Measurements from ENCODE around the gene PARP8. TPM values are rescaled to one million over a fixed set of nuclear protein-coding genes. Genes with fewer than 3 reads are reported as not detected.

PARP8 gene
- total RNA-seq, 1 experiment from 2014 or later = 23.2 TPM

- no peak for TF ChIP-seq ATF6 (CRISPR knock-in tag; IDR thresholded peaks at IDR 0.05)
- TF ChIP-seq STAT6 (CRISPR knock-in tag; conservative IDR thresholded peaks at IDR 0.05; ENCODE audit: low read depth) = no peak
- TF ChIP-seq CREM (CRISPR knock-in tag; IDR thresholded peaks at IDR 0.05) = no peak
- no peak for TF ChIP-seq KAT7 (CRISPR knock-in tag; IDR thresholded peaks at IDR 0.05; ENCODE audit: borderline replicate concordance)
- no peak for TF ChIP-seq ZMAT4 (CRISPR knock-in tag; IDR thresholded peaks at IDR 0.05)
- TF ChIP-seq ELF4 (CRISPR knock-in tag; IDR thresholded peaks at IDR 0.05; ENCODE audit: low read depth) = no peak
- no peak for TF ChIP-seq ZNF423 (CRISPR knock-in tag; IDR thresholded peaks at IDR 0.05)
- no peak for TF ChIP-seq ATF3 (CRISPR knock-in tag; conservative IDR thresholded peaks at IDR 0.05)
- TF ChIP-seq ZNF138 (CRISPR knock-in tag; conservative IDR thresholded peaks at IDR 0.05) = no peak
- TF ChIP-seq PRDM15 (CRISPR knock-in tag; IDR thresholded peaks at IDR 0.05) = no peak
- TF ChIP-seq ZNF219 (CRISPR knock-in tag; IDR thresholded peaks at IDR 0.05; ENCODE audit: borderline replicate concordance) = no peak
- no peak for TF ChIP-seq ZNF671 (CRISPR knock-in tag; IDR thresholded peaks at IDR 0.05)
- no peak for TF ChIP-seq ERG (CRISPR knock-in tag; IDR thresholded peaks at IDR 0.05)
- Mint-ChIP-seq H3K27me3 (ENCODE audit: low read depth) (no peaks in the 10 kb centered on the region), H3K4me1 (peaks cover 16% of the 10 kb centered on the region), H3K36me3 (no peaks in the 10 kb centered on the region), H3K9me3 (no peaks in the 10 kb centered on the region), H3K27ac (no peak overlapping the region), H3K4me3 (no peak overlapping the region)
- POLR2A ChIA-PET = no interaction called here
- CTCF ChIA-PET = no interaction called here
- no peak for DNase-seq (ENCODE audit: low spot score)
- ATAC-seq = no peak
Measured at GRCh38 chr5:50647726-50648125, 18.7 kb upstream of the PARP8 start.

GRCh38 chr5:50653946-50654345 lies 12.5 kb upstream of the PARP8 start:
- H3K4me3 Mint-ChIP-seq = no peak overlapping the region
- DNase-seq (ENCODE audit: low spot score) (no peak), ATAC-seq (peak; percentile 51; the same call in 1 of the 2 replicates)
- H3K27me3 Mint-ChIP-seq (ENCODE audit: low read depth) = no peaks in the 10 kb centered on the region; the same call in 1 of the 2 replicates
- ChIA-PET POLR2A (no interaction called here), CTCF (no interaction called here)
- H3K9me3 Mint-ChIP-seq = no peaks in the 10 kb centered on the region
- H3K4me1 Mint-ChIP-seq = peaks cover 21% of the 10 kb centered on the region
- H3K27ac Mint-ChIP-seq = no peak overlapping the region
- no peaks in the 10 kb centered on the region for H3K36me3 Mint-ChIP-seq
- TF ChIP-seq HMGA2 (CRISPR knock-in tag; IDR thresholded peaks at IDR 0.05) (no peak), AR (CRISPR knock-in tag; IDR thresholded peaks at IDR 0.05) (no peak), GRHL2 (CRISPR knock-in tag; IDR thresholded peaks at IDR 0.05; ENCODE audit: insufficient replicate concordance, severe bottlenecking) (no peak), ZNF281 (CRISPR knock-in tag; IDR thresholded peaks at IDR 0.05) (no peak), NFE2L1 (CRISPR knock-in tag; IDR thresholded peaks at IDR 0.05) (no peak), SP1 (CRISPR knock-in tag; conservative IDR thresholded peaks at IDR 0.05) (no peak)

All from WTC11 (cell line).